MM.1S (cell line): Measurements from ENCODE around the gene SLC10A3.

Source experiments
- DNase-seq: peaks from one replicate; pipeline ENCODE4 v3.0.0-alpha.2; 2015
- H2AFZ ChIP-seq: fragments of 300-600 bp; sonication (generic); 2 replicates; pipeline ENCODE4 v1.6.0; 2016; ENCODE audit warnings: antibody characterized with exemption, low read length
- H3F3A ChIP-seq: fragments of 300-600 bp; sonication (generic); 2 replicates; pipeline ENCODE4 v1.6.1; 2016; ENCODE audit warnings: mild to moderate bottlenecking, antibody characterized with exemption, low read length, moderate library complexity, mixed read lengths; ENCODE audit not compliant: insufficient read depth
- H3K27ac ChIP-seq: fragments of 300-600 bp; sonication (generic); 2 replicates; pipeline ENCODE4 v1.5.1; 2016; ENCODE audit warnings: mild to moderate bottlenecking, low read length
- H3K27me3 ChIP-seq: fragments of 300-600 bp; sonication (generic); replicated peaks from 2 replicates; pipeline ENCODE4 v1.6.0; 2016; ENCODE audit warnings: low read length; ENCODE audit not compliant: insufficient read depth
- H3K36me3 ChIP-seq: fragments of 300-600 bp; sonication (generic); replicated peaks from 2 replicates; pipeline ENCODE4 v1.6.1; 2016; ENCODE audit warnings: mild to moderate bottlenecking, low read length, mixed read lengths; ENCODE audit not compliant: insufficient read depth
- H3K4me1 ChIP-seq: fragments of 300-600 bp; sonication (generic); 2 replicates; pipeline ENCODE4 v1.6.1; 2016; ENCODE audit warnings: low read length, mixed read lengths
- H3K4me2 ChIP-seq: fragments of 300-600 bp; sonication (generic); 2 replicates; pipeline ENCODE4 v1.6.0; 2016; ENCODE audit warnings: low read depth, low read length
- H3K4me3 ChIP-seq: fragments of 300-600 bp; sonication (generic); 2 replicates; pipeline ENCODE4 v1.5.1; 2016; ENCODE audit warnings: low read length, mixed read lengths
- H3K79me2 ChIP-seq: fragments of 300-600 bp; sonication (generic); 2 replicates; pipeline ENCODE4 v1.6.1; 2016; ENCODE audit warnings: mixed run types, low read length, mixed read lengths
- H3K9ac ChIP-seq: fragments of 300-600 bp; sonication (generic); 2 replicates; pipeline ENCODE4 v1.6.1; 2016; ENCODE audit warnings: low read length, mixed read lengths
- H3K9me2 ChIP-seq: fragments of 300-600 bp; sonication (generic); replicated peaks from 2 replicates; pipeline ENCODE4 v1.6.1; 2016; ENCODE audit warnings: mild to moderate bottlenecking, low read length, mixed read lengths; ENCODE audit not compliant: insufficient read depth
- H3K9me3 ChIP-seq: fragments of 300-600 bp; sonication (generic); replicated peaks from 2 replicates; pipeline ENCODE4 v1.6.1; 2016; ENCODE audit warnings: mild to moderate bottlenecking, low read length, mixed read lengths; ENCODE audit not compliant: insufficient read depth
- H4K20me1 ChIP-seq: fragments of 300-600 bp; sonication (generic); 2 replicates; pipeline ENCODE4 v1.6.1; 2016; ENCODE audit warnings: mild to moderate bottlenecking, low read length, moderate library complexity, mixed read lengths; ENCODE audit not compliant: insufficient read depth
- CTCF ChIP-seq: fragments of 300-600 bp; sonication (generic); IDR thresholded peaks from 2 replicates; pipeline ENCODE4 v1.5.1; 2016; ENCODE audit warnings: antibody characterized with exemption, low read length, mixed read lengths
- EZH2 ChIP-seq: fragments of 300-600 bp; sonication (generic); optimal IDR thresholded peaks from 2 replicates; pipeline ENCODE3; 2017; ENCODE audit warnings: low read depth, mild to moderate bottlenecking, antibody characterized with exemption, low read length, mixed read lengths
- EZH2phosphoT487 ChIP-seq: fragments of 300-600 bp; sonication (generic); IDR thresholded peaks from 2 replicates; pipeline ENCODE4 v1.6.1; 2018; ENCODE audit warnings: antibody characterized with exemption, low read length

SLC10A3 gene

GRCh38 chrX:154446430-154446829 lies 44.0 kb downstream of the SLC10A3 start:
- peaks cover 8% of the 10 kb centered on the region for H3F3A ChIP-seq
- H3K36me3 ChIP-seq: no peaks in the 10 kb centered on the region
- H3K79me2 ChIP-seq: peaks cover 20% of the 10 kb centered on the region
- no peak overlapping the region for H3K27ac ChIP-seq
- H3K4me3 ChIP-seq: no peak overlapping the region
- no peaks in the 10 kb centered on the region for H3K9me2 ChIP-seq
- DNase-seq: no peak
- H3K9me3 ChIP-seq: no peaks in the 10 kb centered on the region
- H4K20me1 ChIP-seq: no peaks in the 10 kb centered on the region
- H3K27me3 ChIP-seq: no peaks in the 10 kb centered on the region
- no peak overlapping the region for H3K4me2 ChIP-seq
- TF ChIP-seq EZH2phosphoT487: no peak
- H2AFZ ChIP-seq: no peak overlapping the region
- no peaks in the 10 kb centered on the region for H3K4me1 ChIP-seq
- H3K9ac ChIP-seq: no peak overlapping the region

- no peak overlapping the region for H3K4me3 ChIP-seq
- no peaks in the 10 kb centered on the region for H3K4me1 ChIP-seq
- H3K4me2 ChIP-seq: no peak overlapping the region
- H3K9me2 ChIP-seq: no peaks in the 10 kb centered on the region
- no peaks in the 10 kb centered on the region for H4K20me1 ChIP-seq
- no peaks in the 10 kb centered on the region for H3K27me3 ChIP-seq
- no peak overlapping the region for H3K9ac ChIP-seq
- H2AFZ ChIP-seq: no peak overlapping the region
- no peak overlapping the region for H3K27ac ChIP-seq
- H3K79me2 ChIP-seq: peaks cover 20% of the 10 kb centered on the region
- TF ChIP-seq EZH2: no peak
- no peak for TF ChIP-seq EZH2phosphoT487
- no peak for TF ChIP-seq CTCF
- H3K36me3 ChIP-seq: no peaks in the 10 kb centered on the region
- no peaks in the 10 kb centered on the region for H3K9me3 ChIP-seq
- H3F3A ChIP-seq: peaks cover 8% of the 10 kb centered on the region
- DNase-seq: no peak
These were observed 44.7 kb downstream of the SLC10A3 start for GRCh38 chrX:154445776-154446175.

GRCh38 chrX:154444755-154445246 lies 45.6 kb downstream of the SLC10A3 start:
- H3K4me3 ChIP-seq: peak overlapping the region; percentile 77
- DNase-seq: no peak
- H3K9me3 ChIP-seq: no peaks in the 10 kb centered on the region
- H3K9me2 ChIP-seq: no peaks in the 10 kb centered on the region
- no peaks in the 10 kb centered on the region for H4K20me1 ChIP-seq
- H3K36me3 ChIP-seq: no peaks in the 10 kb centered on the region
- peaks cover 27% of the 10 kb centered on the region for H3K79me2 ChIP-seq
- H3K27me3 ChIP-seq: no peaks in the 10 kb centered on the region
- peak overlapping the region; percentile 83 for H3K4me2 ChIP-seq
- peaks cover 8% of the 10 kb centered on the region for H3F3A ChIP-seq
- TF ChIP-seq CTCF (no peak), EZH2 (no peak), EZH2phosphoT487 (no peak)
- H3K9ac ChIP-seq: peak overlapping the region; percentile 84
- no peaks in the 10 kb centered on the region for H3K4me1 ChIP-seq
- H2AFZ ChIP-seq: no peak overlapping the region
- H3K27ac ChIP-seq: no peak overlapping the region

GRCh38 chrX:154443992-154444754 lies 46.3 kb downstream of the SLC10A3 start, which contains the start of gene FAM50A:
TSS of gene FAM50A (plus strand) at chrX:154444141. CDS start at chrX:154444236, 95 bp downstream.
- H4K20me1 ChIP-seq: no peaks in the 10 kb centered on the region
- no peak within 1 kb of the TSS for H2AFZ ChIP-seq

More at GRCh38 chrX:154443992-154444754, 46.3 kb downstream of the SLC10A3 start, which contains the start of gene FAM50A:
- Histone ChIP-seq H3F3A (peaks cover 8% of the 10 kb centered on the region), H3K36me3 (no peaks in the 10 kb centered on the region), H3K4me1 (no peaks in the 10 kb centered on the region), H3K9me3 (no peaks in the 10 kb centered on the region), H3K9ac (peak within 1 kb of the TSS; percentile 84), H3K27ac (no peak within 1 kb of the TSS), H3K79me2 (peaks cover 31% of the 10 kb centered on the region), H3K4me3 (peak within 1 kb of the TSS; percentile 77), H3K9me2 (no peaks in the 10 kb centered on the region), H3K27me3 (no peaks in the 10 kb centered on the region), H3K4me2 (peak within 1 kb of the TSS; percentile 83)
- no peak for TF ChIP-seq CTCF
- no peak for TF ChIP-seq EZH2
- TF ChIP-seq EZH2phosphoT487: no peak
- DNase-seq: peak; percentile 56
